Measurements from ENCODE around the gene ERLIN1. TPM values are rescaled to one million over a fixed set of nuclear protein-coding genes. Genes with fewer than 3 reads are reported as not detected.

Gene ERLIN1
- total and polyA plus RNA-seq, 10 of the 15 experiments (the other 5 are each of a cell fraction or from before 2014, with no cell fraction given) = 4.9 to 21.7 (median 13.0) TPM

GRCh38 chr10:100232101-100232500 is 46.3 kb upstream of the ERLIN1 start:
- Histone ChIP-seq H3K9me3 (replicated peaks; ENCODE audit: control insufficient read depth, insufficient read depth, low read length) (no peaks in the 10 kb centered on the region), H2AFZ (ENCODE audit: control insufficient read depth, low read depth, low read length) (no peak overlapping the region), H3K36me3 (ENCODE audit: control insufficient read depth in 2 of 2, insufficient read depth in 2 of 2, low read length in 1 of 2) (peaks cover 5 to 19% of the 10 kb centered on the region in 2 experiments), H3K27me3 (replicated peaks in 1 of 2; ENCODE audit: control insufficient read depth in 2 of 2, insufficient read depth in 2 of 2, low read length in 1 of 2) (no peaks in the 10 kb centered on the region), H3K79me2 (ENCODE audit: control insufficient read depth, insufficient read depth, low read length) (peaks cover 23% of the 10 kb centered on the region), H3K27ac (ENCODE audit: control insufficient read depth, insufficient read depth) (no peak overlapping the region), H3K4me2 (ENCODE audit: control insufficient read depth, insufficient read depth) (no peak overlapping the region), H3K4me1 (ENCODE audit: control insufficient read depth, insufficient read depth, low read length) (peaks cover 3% of the 10 kb centered on the region; the same call in 1 of the 2 replicates), H3K9ac (ENCODE audit: control insufficient read depth, insufficient read depth, low read length) (no peak overlapping the region), H3K4me3 (no peak overlapping the region), H4K20me1 (ENCODE audit: control insufficient read depth, insufficient read depth) (no peaks in the 10 kb centered on the region)
- FAIRE-seq (no peak), DNase-seq (ENCODE audit: low read depth, low spot score) (no peak), ATAC-seq (no peak)
- RAD21 ChIA-PET (ENCODE audit: unreplicated experiment) = no interaction called here
- POLR2A ChIA-PET = interaction anchor here (0.5 kb wide), 1 partner anchor 1198 kb away, joined by 6 read pairs; no protein-coding TSS in a partner anchor
- in situ Hi-C loops (cut with MboI) (no loop called here), intact Hi-C loops (cut with micrococcal nuclease; ENCODE audit: unreplicated experiment) (no loop called here)
- no TSS peak for BruUV-seq (replicated peaks)
- 94% methylated on average over 2 of the region's 2 CpGs for WGBS (ENCODE audit: insufficient coverage, insufficient replicate concordance, low lambda C conversion rate, missing lambda C conversion rate)
- CTCF ChIA-PET = interaction anchor here (0.6 to 1.5 kb wide), 3 partner anchors 8 to 16 kb away, joined by 3 to 5 read pairs (median 3); no protein-coding TSS in a partner anchor
- no peak for TF ChIP-seq FOXK2 (IDR thresholded peaks at IDR 0.05)
- no peak for TF ChIP-seq STAT1 (conservative IDR thresholded peaks at IDR 0.05)
- TF ChIP-seq RB1 (IDR thresholded peaks at IDR 0.05; ENCODE audit: borderline replicate concordance) = no peak
- no peak for TF ChIP-seq SMARCA5 (IDR thresholded peaks at IDR 0.05)
- TF ChIP-seq GABPA (IDR thresholded peaks at IDR 0.05; ENCODE audit: low read depth) = no peak
- no peak for TF ChIP-seq BCL11A (IDR thresholded peaks at IDR 0.05; ENCODE audit: low read depth, low read length)
- no peak for TF ChIP-seq CTCF (IDR thresholded peaks at IDR 0.05 in 2 of 3, conservative IDR thresholded peaks at IDR 0.05 in 1 of 3; ENCODE audit: control insufficient read depth in 2 of 3, extremely low read depth in 1 of 3, insufficient read depth in 1 of 3, low read depth in 3 of 3, low read length in 3 of 3)
- no peak for TF ChIP-seq ZSCAN29 (IDR thresholded peaks at IDR 0.05)
- TF ChIP-seq ATF3 (IDR thresholded peaks at IDR 0.05; ENCODE audit: borderline replicate concordance, extremely low read depth, low read depth, low read length) = no peak
- no peak for TF ChIP-seq EGR1 (IDR thresholded peaks at IDR 0.05; ENCODE audit: borderline replicate concordance in 1 of 2, low read depth in 2 of 2, low read length in 2 of 2)
- TF ChIP-seq RBBP5 (conservative IDR thresholded peaks at IDR 0.05) = no peak
- no peak for TF ChIP-seq MEF2B (IDR thresholded peaks at IDR 0.05; ENCODE audit: partially characterized antibody, poor library complexity, severe bottlenecking)
- TF ChIP-seq MLLT1 (IDR thresholded peaks at IDR 0.05) = no peak
- no peak for TF ChIP-seq MYB (IDR thresholded peaks at IDR 0.05; ENCODE audit: borderline replicate concordance, low read depth, low read length)
- SMC1A ChIA-PET (ENCODE audit: uncharacterized antibody, unreplicated experiment) = no interaction called here
